Activated B cell treated with CpG ODN at 0.5 μM for 24 hours (primary cell): ENCODE measurements around the gene SEMA5A. TPM values are rescaled to one million over a fixed set of nuclear protein-coding genes. Genes with fewer than 3 reads are reported as not detected.

Source experiments
- ATAC-seq: fragments of 200-7000 bp; cut with Tn5 transposase; one replicate; pipeline ENCODE4 v1.10.0; 2021; ENCODE audit warnings: low read depth, mild to moderate bottlenecking, moderate library complexity
- CTCF ChIA-PET: fragments of 350-600 bp; sonication (Branson Sonifier 250); formaldehyde crosslinking; loops from one replicate; lab custom pipeline; 2021; ENCODE audit warnings: antibody characterized with exemption; lab: Charles Lee
- POLR2A ChIA-PET: fragments of 350-600 bp; sonication (Branson Sonifier 250); formaldehyde crosslinking; loops from one replicate; lab custom pipeline; 2021; ENCODE audit warnings: antibody characterized with exemption; lab: Charles Lee
- DNase-seq: peaks from one replicate; pipeline ENCODE4 v3.0.0; 2022
- H3K27ac Mint-ChIP-seq: one replicate; pipeline ENCODE4 v1.8.0; 2020; ENCODE audit warnings: mixed read lengths
- H3K27me3 Mint-ChIP-seq: one replicate; pipeline ENCODE4 v1.8.0; 2021; ENCODE audit warnings: mixed read lengths
- H3K36me3 Mint-ChIP-seq: one replicate; pipeline ENCODE4 v1.8.0; 2021; ENCODE audit warnings: low read depth, mixed read lengths
- H3K4me1 Mint-ChIP-seq: one replicate; pipeline ENCODE4 v1.8.0; 2021; ENCODE audit warnings: mixed read lengths
- H3K4me3 Mint-ChIP-seq: one replicate; pipeline ENCODE4 v1.8.0; 2020; ENCODE audit warnings: mild to moderate bottlenecking, mixed read lengths
- H3K9me3 Mint-ChIP-seq: one replicate; pipeline ENCODE4 v1.8.0; 2020; ENCODE audit warnings: mixed read lengths
- CTCF ChIP-seq: fragments of 200-600 bp; IDR thresholded peaks from one replicate; pipeline ENCODE4 v1.8.0; 2022; ENCODE audit warnings: antibody characterized with exemption, mild to moderate bottlenecking
- intact Hi-C: fragments of 100-400 bp; cut with micrococcal nuclease; formaldehyde crosslinking; loops from one replicate; pipeline ENCODE4 v1.15.1; 2024
- total RNA-seq: library from RNA; stranded (reverse); gene quantifications from 2 replicates; pipeline ENCODE4 v1.2.3, GENCODE V29; 2022

Gene SEMA5A
- total RNA-seq, 1 donor from 2014 or later: not detected

DNA sequence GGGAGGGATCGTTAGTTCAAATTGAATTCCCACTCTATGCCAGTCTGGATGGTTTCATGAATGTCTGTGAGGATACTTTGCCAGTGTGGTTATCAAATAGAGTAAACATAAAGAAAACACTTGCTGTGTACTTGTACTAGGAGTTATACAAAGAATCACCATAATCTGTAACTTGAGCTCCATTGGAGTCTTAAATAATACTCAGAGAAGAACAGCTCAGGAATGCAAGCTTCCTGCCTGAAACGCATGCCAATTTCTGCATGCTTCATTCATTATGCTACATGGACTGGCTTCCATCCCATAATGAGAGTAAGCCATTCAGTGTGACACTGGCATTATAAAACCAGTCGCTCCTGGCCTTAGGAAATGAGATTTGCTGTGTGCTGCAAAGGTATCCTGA is 351.4 kb downstream of the SEMA5A start:
- POLR2A ChIA-PET: no interaction called here
- intact Hi-C loops: no loop called here
- ATAC-seq (no peak), DNase-seq (no peak)
- H3K4me3 Mint-ChIP-seq: no peak overlapping the region
- H3K36me3 Mint-ChIP-seq: no peaks in the 10 kb centered on the region
- CTCF ChIA-PET: no interaction called here
- TF ChIP-seq CTCF: no peak
- no peak overlapping the region for H3K27ac Mint-ChIP-seq
- no peaks in the 10 kb centered on the region for H3K27me3 Mint-ChIP-seq
- peaks cover 5% of the 10 kb centered on the region for H3K4me1 Mint-ChIP-seq
- no peaks in the 10 kb centered on the region for H3K9me3 Mint-ChIP-seq

- ChIA-PET POLR2A (no interaction called here), CTCF (no interaction called here)
- H3K27ac Mint-ChIP-seq: no peak overlapping the region
- DNase-seq: no peak
- H3K27me3 Mint-ChIP-seq: no peaks in the 10 kb centered on the region
- intact Hi-C loops: no loop called here
- no peak overlapping the region for H3K4me3 Mint-ChIP-seq
- H3K36me3 Mint-ChIP-seq: no peaks in the 10 kb centered on the region
- H3K9me3 Mint-ChIP-seq: no peaks in the 10 kb centered on the region
- ATAC-seq: no peak
- TF ChIP-seq CTCF: no peak
- H3K4me1 Mint-ChIP-seq: peaks cover under 1% of the 10 kb centered on the region
Observed at GRCh38 chr5:9192266-9192665, 353.6 kb downstream of the SEMA5A start.

DNA sequence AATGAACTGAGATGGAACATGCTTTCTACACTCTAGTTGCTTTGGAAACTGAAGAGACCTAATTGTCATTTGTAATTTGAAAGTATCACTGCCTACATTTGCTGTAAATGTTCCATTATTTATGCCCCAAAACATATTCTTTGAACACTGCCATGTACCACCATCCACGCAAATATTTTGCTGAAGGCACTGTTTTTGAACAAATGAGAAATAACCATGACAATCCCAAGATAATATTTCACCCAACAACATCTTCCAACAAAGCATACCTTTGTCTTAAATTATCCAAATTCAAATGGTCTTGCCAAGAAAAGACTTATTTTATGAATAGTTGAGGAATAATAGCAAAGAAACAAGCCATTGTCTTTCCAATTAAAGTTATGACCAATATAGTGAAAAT is 356.2 kb downstream of the SEMA5A start:
- POLR2A ChIA-PET: no interaction called here
- no peak overlapping the region for H3K27ac Mint-ChIP-seq
- CTCF ChIA-PET: no interaction called here
- no peaks in the 10 kb centered on the region for H3K9me3 Mint-ChIP-seq
- intact Hi-C loops: no loop called here
- TF ChIP-seq CTCF: no peak
- no peak for ATAC-seq
- H3K27me3 Mint-ChIP-seq: no peaks in the 10 kb centered on the region
- no peak for DNase-seq
- no peaks in the 10 kb centered on the region for H3K4me1 Mint-ChIP-seq
- H3K4me3 Mint-ChIP-seq: no peak overlapping the region
- H3K36me3 Mint-ChIP-seq: no peaks in the 10 kb centered on the region

GRCh38 chr5:9188956-9189355 is 356.9 kb downstream of the SEMA5A start:
- Mint-ChIP-seq H3K27ac (no peak overlapping the region), H3K4me3 (no peak overlapping the region), H3K27me3 (no peaks in the 10 kb centered on the region), H3K4me1 (no peaks in the 10 kb centered on the region), H3K36me3 (no peaks in the 10 kb centered on the region), H3K9me3 (no peaks in the 10 kb centered on the region)
- ChIA-PET CTCF (no interaction called here), POLR2A (no interaction called here)
- intact Hi-C loops: no loop called here
- no peak for TF ChIP-seq CTCF
- DNase-seq: no peak
- no peak for ATAC-seq

DNA sequence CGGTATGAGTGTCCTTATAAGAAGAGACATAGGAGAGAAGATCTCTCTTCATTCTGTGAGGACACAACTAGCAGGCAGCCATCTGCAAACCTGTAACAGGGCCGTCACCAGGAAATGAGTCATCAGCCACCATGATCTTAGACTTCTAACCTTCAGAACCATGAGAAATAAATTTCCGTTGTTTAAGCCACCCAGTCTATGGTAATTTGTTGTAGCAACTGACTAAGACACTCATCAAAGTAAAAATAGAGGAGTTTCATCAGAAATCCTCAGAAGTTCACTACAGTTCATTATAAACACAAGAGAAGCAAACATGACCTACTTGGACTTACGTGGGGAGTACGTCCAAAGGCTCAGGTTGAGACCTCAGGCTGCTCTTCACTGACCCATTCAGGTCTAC is 357.7 kb downstream of the SEMA5A start:
- DNase-seq: no peak
- Mint-ChIP-seq H3K4me3 (no peak overlapping the region), H3K9me3 (no peaks in the 10 kb centered on the region), H3K36me3 (no peaks in the 10 kb centered on the region), H3K27me3 (no peaks in the 10 kb centered on the region), H3K4me1 (no peaks in the 10 kb centered on the region), H3K27ac (no peak overlapping the region)
- CTCF ChIA-PET: no interaction called here
- intact Hi-C loops: no loop called here
- no peak for TF ChIP-seq CTCF
- POLR2A ChIA-PET: no interaction called here
- ATAC-seq: no peak
